ENCODE results near the gene EPN1. TPM values are rescaled to one million over a fixed set of nuclear protein-coding genes. Genes with fewer than 3 reads are reported as not detected.

Gene EPN1
- total and polyA plus RNA-seq, 9 of the 15 experiments (the other 6 are each of a cell fraction or from before 2014, with no cell fraction given), result 0.08 to 138 (median 12.7) TPM

DNA sequence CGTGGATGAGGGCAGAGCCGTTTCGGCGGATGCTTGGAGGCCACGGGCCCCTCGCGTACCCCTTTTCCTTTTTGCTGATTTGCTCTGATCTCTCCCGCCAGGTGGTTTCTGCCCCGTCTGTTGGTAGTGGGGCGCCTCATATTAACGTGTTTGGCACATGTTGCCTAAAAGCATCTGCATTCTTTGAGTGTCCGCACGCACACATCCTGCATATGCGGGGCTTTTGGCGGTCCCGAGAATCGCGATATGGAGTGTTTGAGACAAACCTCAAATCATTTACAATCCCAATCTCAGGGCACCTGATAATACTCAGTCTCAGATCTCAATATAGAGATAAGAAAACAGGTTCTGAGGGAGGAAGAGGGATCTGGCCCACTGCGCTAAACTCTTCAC lies 19.4 kb upstream of the EPN1 start (continued):
- TF ChIP-seq ZNF318 (IDR thresholded peaks at IDR 0.05; ENCODE audit: borderline replicate concordance in 1 of 2, low read depth in 1 of 2), result no peak
- TF ChIP-seq NFIX (CRISPR knock-in tag; IDR thresholded peaks at IDR 0.05; ENCODE audit: low read depth), result no peak
- no peak for TF ChIP-seq POLR3A (IDR thresholded peaks at IDR 0.05; ENCODE audit: borderline replicate concordance, extremely low read depth, insufficient read depth, insufficient read length)
- TF ChIP-seq RFX5 (IDR thresholded peaks at IDR 0.05; ENCODE audit: low read depth, low read length), result no peak
- TF ChIP-seq FOXM1 (IDR thresholded peaks at IDR 0.05; ENCODE audit: low read depth), result no peak
- TF ChIP-seq FOXM1 (CRISPR knock-in tag; IDR thresholded peaks at IDR 0.05; ENCODE audit: low read depth), result no peak
- TF ChIP-seq ESRRA (IDR thresholded peaks at IDR 0.05; ENCODE audit: borderline replicate concordance, low read depth), result 0 out of 2 replicates have a peak, but pooled peaks have one; percentile 7
- TF ChIP-seq SIN3A (IDR thresholded peaks at IDR 0.05; ENCODE audit: borderline replicate concordance in 2 of 2, control insufficient read depth in 1 of 2, low read depth in 2 of 2, low read length in 2 of 2), result 0 out of 4 replicates have a peak, but pooled peaks of 1 of the 2 experiments have one; percentile 57
- TF ChIP-seq, protein P1, sequence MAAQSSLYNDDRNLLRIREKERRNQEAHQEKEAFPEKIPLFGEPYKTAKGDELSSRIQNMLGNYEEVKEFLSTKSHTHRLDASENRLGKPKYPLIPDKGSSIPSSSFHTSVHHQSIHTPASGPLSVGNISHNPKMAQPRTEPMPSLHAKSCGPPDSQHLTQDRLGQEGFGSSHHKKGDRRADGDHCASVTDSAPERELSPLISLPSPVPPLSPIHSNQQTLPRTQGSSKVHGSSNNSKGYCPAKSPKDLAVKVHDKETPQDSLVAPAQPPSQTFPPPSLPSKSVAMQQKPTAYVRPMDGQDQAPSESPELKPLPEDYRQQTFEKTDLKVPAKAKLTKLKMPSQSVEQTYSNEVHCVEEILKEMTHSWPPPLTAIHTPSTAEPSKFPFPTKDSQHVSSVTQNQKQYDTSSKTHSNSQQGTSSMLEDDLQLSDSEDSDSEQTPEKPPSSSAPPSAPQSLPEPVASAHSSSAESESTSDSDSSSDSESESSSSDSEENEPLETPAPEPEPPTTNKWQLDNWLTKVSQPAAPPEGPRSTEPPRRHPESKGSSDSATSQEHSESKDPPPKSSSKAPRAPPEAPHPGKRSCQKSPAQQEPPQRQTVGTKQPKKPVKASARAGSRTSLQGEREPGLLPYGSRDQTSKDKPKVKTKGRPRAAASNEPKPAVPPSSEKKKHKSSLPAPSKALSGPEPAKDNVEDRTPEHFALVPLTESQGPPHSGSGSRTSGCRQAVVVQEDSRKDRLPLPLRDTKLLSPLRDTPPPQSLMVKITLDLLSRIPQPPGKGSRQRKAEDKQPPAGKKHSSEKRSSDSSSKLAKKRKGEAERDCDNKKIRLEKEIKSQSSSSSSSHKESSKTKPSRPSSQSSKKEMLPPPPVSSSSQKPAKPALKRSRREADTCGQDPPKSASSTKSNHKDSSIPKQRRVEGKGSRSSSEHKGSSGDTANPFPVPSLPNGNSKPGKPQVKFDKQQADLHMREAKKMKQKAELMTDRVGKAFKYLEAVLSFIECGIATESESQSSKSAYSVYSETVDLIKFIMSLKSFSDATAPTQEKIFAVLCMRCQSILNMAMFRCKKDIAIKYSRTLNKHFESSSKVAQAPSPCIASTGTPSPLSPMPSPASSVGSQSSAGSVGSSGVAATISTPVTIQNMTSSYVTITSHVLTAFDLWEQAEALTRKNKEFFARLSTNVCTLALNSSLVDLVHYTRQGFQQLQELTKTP (IDR thresholded peaks at IDR 0.05; ENCODE audit: low read depth in 1 of 2, partially characterized antibody in 2 of 2), result peak in 1 of 2 experiments; percentile 58
- TF ChIP-seq GABPA (tag; conservative IDR thresholded peaks at IDR 0.05; ENCODE audit: low read depth), result peak; percentile 69
- no peak for TF ChIP-seq TFAM (CRISPR knock-in tag; conservative IDR thresholded peaks at IDR 0.05)
- TF ChIP-seq ARNT (IDR thresholded peaks at IDR 0.05), result 0 out of 4 replicates have a peak, but pooled peaks of 1 of the 2 experiments have one; percentile 45
- no peak for TF ChIP-seq SREBF1 (IDR thresholded peaks at IDR 0.05; ENCODE audit: borderline replicate concordance, low read depth, low read length)
- peak; percentile 58; the same call in 1 of the 2 replicates for TF ChIP-seq NFRKB (IDR thresholded peaks at IDR 0.05; ENCODE audit: low read depth)
- TF ChIP-seq SAP30 (IDR thresholded peaks at IDR 0.05; ENCODE audit: borderline replicate concordance, insufficient read depth, low read depth, low read length, poor library complexity, severe bottlenecking), result peak; percentile 19
